ENCODE data around the gene FPGT.
"Not testable (repeated sequence)": the region's sequence is repeated elsewhere in the genome, so short reads cannot be mapped to it uniquely, and the experiment has no call there.

Gene FPGT

GRCh38 chr1:74197657-74198552 lies at the start of gene FPGT, which contains the start of gene LRRIQ3:
TSS of gene FPGT (plus strand) at chr1:74198242. CDS start at chr1:74198279, 37 bp downstream.
TSS of gene LRRIQ3 (minus strand) at chr1:74198176. CDS start at chr1:74183684, 14,492 bp downstream.
- peak; percentile 94 to 95 for DNase-seq

DNA sequence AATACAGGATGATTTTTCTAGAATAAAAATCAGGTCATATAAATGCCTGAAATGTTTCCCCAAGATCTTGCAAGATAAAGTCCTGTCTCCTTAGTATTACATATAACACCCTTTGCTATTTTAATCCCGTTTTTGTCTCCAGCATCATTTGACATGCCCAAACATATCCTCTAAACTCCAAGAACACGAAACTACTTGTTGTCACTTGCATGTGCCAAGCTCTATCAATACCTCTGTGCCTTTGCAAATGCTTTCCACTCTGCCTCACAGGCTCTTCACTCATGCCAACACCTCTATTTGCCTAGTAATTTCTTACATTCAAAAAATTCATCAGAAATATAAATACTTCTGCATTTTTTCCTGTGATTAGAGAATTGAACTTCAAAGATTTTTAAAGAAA lies 38.0 kb upstream of the FPGT start:
- DNase-seq, result no peak

DNA sequence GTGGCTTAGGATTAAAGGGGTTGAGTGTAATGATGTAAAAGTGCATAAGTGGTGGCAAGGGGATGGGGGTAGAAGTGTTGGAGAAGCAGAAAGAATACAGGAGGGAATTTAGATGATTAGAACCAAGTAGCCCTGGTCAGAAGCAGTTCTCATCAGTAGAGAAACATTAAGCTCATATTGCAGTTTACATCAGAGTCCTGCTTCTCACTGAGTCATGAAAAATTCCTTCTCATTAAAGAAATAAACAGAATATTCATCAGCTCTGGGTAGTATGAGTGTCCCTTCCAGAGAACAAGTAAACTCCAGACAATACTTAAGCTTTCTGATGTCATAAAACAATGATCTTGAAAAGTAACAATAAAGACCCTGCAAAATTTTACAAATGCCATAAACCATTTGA lies 36.5 kb upstream of the FPGT start:
- no peak for DNase-seq

DNA sequence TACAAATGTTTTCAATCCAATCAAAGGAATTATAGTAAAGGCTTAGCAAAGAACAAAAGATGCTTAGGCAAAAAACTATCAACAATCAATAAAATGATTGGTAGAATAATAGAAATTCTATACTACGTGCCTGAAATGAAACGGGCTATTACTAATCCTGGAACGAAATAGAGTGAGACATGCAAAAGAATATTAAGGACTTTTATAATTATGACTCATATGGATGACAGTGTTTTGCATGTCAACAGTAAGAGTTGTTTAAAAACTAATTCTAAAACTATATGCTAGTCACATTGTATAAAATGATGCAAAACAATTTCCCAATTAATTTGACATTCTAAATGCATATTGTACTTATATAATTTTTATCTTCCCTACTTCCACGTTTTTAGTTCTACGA lies 35.7 kb upstream of the FPGT start:
- DNase-seq, result no peak

GRCh38 chr1:74174423-74174822 lies 23.6 kb upstream of the FPGT start:
- DNase-seq, result not testable (repeated sequence)

DNA sequence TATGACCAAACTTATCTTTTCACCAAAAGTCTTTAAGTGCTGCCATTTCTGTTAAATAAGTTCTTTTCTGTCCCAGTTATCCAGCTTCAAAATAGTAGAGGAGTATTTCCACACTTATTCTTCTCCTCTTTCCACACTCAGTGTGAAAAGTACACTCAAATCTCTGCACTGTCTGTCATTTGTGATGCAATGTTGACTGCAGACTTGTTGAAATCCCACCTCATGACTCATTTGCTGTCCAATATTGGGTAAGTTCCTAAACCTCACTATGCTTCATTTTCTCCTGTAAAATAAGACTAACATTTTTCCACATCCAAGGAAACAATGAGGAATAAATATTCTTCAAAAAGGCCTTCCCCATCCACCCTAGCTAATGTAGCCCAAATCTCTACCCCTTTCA lies 17.6 kb upstream of the FPGT start:
- no peak for DNase-seq

GRCh38 chr1:74193908-74194307 lies 4.1 kb upstream of the FPGT start:
- no peak for DNase-seq

DNA sequence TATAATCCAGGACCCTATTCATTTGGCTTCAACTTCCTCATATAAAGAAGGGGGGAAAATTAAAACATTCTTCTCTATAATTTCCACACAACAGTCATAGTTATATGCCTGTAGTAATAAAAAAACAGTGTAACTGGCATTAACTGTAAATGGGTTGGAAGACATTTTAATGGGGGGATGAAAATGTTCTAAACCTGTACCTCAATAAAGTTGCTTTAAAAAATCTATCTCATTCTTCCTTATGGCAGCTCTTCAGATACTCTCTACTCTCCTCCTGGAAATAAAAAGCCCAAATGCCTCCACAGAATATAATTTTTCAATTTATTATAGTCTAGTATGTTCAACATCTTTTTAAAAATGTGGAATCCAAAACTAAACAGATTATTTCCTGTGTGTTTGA lies 2.7 kb upstream of the FPGT start:
- DNase-seq, result no peak

GRCh38 chr1:74197255-74197654 lies 787 bp upstream of the FPGT start:
- no peak for DNase-seq

DNA sequence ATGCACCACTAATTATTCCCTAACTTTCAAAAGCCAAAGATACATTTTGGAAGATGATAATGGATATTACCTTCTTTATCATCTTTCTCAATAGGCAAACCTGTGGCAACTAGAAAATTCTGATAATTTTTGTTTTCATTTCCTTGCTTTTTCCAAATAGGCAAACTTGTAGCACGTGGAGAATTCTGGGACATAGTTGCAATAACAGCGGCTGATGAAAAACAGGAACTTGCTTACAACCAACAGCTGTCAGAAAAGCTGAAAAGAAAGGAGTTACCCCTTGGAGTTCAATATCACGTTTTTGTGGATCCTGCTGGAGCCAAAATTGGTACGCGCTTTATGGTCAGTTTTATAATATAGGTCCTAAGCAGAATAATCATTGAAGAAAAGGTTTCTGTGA lies 1.5 kb downstream of the FPGT start:
- no peak for DNase-seq

GRCh38 chr1:74205266-74205665 lies 7.2 kb downstream of the FPGT start:
- DNase-seq, result no peak

DNA sequence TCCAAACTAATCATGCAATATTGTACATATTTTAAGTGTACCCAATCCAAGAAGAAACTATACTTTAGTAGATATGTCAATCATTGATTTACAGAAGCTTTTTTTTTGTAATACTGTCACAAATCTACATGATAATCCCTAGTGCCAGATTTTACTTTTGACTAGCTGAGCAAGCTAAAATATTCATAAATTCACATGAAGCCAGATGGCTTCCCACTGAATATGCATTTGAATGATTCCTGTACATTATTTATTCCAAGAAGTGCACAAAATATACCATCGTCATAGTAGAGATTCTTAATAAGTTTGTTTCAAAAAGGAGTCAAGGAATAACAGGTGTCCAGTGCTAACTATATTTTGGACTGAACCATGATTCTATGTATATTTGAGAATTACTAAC lies 17.2 kb downstream of the FPGT start:
- no peak for DNase-seq

DNA sequence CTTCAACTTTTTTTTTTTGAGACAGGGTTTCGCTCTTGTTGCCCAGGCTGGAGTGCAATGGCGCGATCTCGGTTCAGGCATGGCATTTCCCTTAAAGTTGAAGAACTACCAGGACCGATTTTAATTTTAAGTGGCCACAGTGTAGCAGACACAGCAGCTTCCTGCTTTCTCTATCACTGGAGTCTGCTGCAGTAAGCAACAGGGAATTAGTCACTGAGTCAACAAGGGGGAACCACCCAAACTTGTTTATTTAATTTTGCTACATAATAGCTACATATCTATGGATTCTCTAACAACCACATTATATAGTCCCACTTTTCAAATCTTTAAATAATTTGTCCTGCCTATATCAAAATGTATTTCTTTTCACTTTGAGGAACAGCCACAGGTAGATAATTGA lies 24.7 kb downstream of the FPGT start:
- no peak for DNase-seq

DNA sequence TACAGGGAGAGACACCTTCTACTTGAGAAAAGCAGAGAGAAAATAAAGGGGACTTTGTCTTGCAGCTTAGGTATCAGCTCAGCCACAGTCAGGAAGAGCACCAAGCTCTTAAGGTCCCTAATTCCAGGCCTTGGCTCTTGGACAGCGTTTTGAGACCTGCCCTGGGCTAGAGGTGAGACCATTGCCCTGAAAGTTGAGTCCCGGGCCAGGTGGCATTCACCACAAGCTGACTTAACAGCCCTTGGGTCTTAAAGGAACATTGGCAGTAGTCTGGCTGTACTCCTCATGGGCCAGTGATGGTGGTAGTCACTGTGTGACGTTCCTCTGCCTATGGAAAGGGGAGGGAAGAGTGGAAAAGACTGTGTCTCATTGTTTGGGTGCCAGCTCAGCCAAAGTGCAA lies 25.4 kb downstream of the FPGT start:
- no peak for DNase-seq

GRCh38 chr1:74235153-74235552 lies 37.1 kb downstream of the FPGT start, which contains the start of gene TNNI3K:
TSS of gene TNNI3K (plus strand) at chr1:74235387. CDS start at chr1:74235452, 65 bp downstream.
- no peak for DNase-seq

DNA sequence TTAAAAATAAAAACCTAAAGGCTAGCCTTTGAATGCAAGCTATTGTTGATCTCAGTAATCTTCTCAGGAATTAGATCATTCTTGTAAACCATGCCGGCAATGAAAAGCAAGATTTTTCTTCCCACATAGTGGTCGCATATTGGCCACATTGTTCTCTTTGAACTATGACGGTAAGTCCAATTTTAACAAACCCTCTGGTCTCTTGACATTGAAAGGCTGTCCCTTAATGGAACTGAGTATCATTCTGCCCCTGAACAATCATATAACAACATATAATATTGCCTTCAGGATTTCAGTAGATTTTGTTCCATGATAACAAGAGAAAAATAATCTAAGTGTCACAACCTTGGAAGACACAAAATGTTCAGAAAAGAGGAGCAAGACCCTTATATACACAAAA lies 38.4 kb downstream of the FPGT start:
- DNase-seq, result no peak

DNA sequence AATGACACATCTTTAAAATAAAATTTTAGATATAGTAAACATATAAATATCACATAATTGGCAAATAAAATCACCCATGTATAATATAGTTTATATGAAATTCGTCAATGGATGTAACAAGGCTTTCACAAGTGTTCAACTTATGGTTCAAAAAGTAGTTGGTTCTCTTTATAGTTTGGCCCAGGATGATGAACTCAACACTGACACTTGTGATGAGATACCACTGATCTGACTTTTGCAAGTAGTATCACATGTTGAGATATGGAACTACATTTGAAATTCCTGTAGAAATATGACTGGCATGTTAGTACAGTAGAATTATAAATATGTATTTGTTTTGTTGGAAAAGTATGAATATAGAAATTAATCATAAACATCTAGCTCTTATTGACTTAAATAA lies 39.0 kb downstream of the FPGT start:
- no peak for DNase-seq

GRCh38 chr1:74237787-74238186 lies 39.7 kb downstream of the FPGT start:
- no peak for DNase-seq

DNA sequence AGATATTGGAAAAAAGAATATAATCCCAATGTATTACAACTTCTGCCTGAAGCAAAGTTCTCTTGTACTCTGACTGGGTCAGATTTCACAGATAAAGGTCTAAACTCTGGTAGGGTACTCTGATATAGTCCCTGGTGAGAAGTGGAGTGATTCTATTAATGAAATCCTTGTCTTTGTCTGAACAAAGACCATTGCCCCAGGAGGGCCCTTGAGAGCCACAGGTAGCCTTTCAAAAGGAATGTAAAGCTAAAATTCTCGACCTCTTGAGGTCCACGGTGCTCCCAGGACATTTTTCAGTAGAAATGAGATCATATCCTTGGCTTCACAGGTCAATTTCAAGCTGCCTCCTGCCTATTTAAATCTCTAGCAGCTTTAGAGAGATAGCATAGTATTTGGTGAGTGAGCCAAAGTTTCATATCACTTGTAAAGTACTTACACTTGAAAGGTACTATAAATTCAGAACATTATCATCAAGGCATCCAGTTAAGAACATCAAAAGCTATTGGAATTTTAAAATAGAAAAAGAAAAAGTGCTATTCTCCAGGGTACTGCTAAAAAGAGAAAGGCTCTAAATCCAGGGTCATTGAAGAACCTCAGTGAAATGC lies 47.2 kb downstream of the FPGT start:
- DNase-seq, result no peak

GRCh38 chr1:74246315-74246714 lies 48.3 kb downstream of the FPGT start:
- DNase-seq, result no peak

DNA sequence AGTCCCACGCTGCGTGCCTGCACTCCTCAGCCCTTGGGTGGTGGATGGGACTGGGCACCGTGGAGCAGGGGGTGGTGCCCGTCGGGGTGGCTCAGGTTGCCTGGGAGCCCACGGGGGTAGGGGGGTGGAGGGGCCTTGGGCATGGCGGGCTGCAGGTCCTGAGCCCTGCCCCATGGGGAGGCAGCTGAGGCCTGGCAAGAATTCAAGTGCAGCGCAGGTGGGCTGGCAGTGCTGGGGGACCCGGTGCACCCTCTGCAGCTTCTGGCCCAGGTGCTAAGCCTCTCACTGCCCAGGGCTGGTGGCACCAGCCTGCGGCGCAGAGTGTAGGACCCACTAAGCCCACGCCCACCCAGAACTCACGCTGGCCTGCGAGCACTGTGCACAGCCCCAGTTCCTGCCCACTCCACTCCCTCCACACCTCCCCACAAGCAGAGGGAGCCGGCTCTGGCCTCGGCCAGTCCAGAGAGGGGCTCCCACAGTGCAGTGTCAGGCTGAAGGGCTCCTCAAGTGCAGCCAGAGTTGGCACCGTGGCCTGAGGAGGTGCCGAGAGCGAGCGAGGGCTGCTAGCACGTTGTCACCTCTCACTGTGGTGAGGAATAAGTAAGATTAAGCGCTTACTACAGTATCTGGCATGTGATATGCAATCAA lies 50.0 kb downstream of the FPGT start:
- no peak for DNase-seq

DNA sequence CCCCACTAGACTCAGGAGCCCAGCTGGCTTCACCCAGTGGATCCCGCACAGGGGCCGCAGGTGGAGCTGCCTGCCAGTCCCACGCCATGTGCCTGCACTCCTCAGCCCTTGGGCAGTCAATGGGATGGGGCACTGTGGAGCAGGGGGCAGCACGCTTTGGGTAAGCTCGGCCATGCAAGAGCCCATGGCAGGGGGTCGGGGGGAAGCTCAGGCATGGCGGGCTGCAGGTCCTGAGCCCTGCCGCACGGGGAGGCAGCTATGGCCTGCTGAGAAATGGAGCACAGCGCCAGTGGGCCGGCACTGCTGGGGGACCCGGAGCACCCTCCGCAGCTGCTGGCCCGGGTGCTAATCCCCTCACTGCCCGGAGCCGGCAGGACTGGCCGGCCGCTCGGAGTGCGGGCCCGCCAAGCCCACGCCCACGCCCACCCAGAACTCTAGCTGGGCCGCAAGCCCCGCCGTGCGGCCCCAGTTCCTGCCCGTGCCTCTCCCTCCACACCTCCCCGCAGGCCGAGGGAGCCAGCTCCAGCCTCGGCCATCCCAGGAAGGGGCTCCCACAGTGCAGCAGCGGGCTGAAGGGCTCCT lies 55.3 kb downstream of the FPGT start:
- DNase-seq, result not testable (repeated sequence)
